HepG2 (cell line): ENCODE results near the gene HOXC10. TPM values are rescaled to one million over a fixed set of nuclear protein-coding genes. Genes with fewer than 3 reads are reported as not detected.

Experiments
- BHLHE40 ChIP-seq: IDR thresholded peaks from 2 replicates; pipeline ENCODE4 v1.6.1; 2011; ENCODE audit warnings: low read length, improper control_type of control experiment
- CERS6 ChIP-seq: sonication (generic); formaldehyde crosslinking; IDR thresholded peaks from 2 replicates; pipeline ENCODE4 v1.5.0; 2020; ENCODE audit warnings: missing genetic modification reagents
- EED ChIP-seq: sonication (generic); formaldehyde crosslinking; IDR thresholded peaks from 2 replicates; pipeline ENCODE4 v1.5.0; 2020; ENCODE audit warnings: mild to moderate bottlenecking, missing genetic modification reagents
- HDAC2 ChIP-seq: sonication (generic); formaldehyde crosslinking; IDR thresholded peaks from 2 replicates; pipeline ENCODE4 v1.4.0; 2020; ENCODE audit warnings: missing genetic modification reagents
- PREB ChIP-seq: sonication (generic); formaldehyde crosslinking; IDR thresholded peaks from 2 replicates; pipeline ENCODE4 v1.4.0; 2020; ENCODE audit warnings: missing genetic modification reagents
- SP2 ChIP-seq: sonication (generic); formaldehyde crosslinking; IDR thresholded peaks from 2 replicates; pipeline ENCODE4 v1.5.1; 2020; ENCODE audit warnings: mild to moderate bottlenecking, missing genetic modification reagents
- U2AF1 ChIP-seq: fragments of 200-400 bp; formaldehyde crosslinking; optimal IDR thresholded peaks from 2 replicates; pipeline ENCODE3; 2017; ENCODE audit warnings: mild to moderate bottlenecking, low read depth, low read length
- ZBTB34 ChIP-seq: sonication (generic); formaldehyde crosslinking; IDR thresholded peaks from 2 replicates; pipeline ENCODE4 v1.8.0; 2022; ENCODE audit warnings: mild to moderate bottlenecking, missing genetic modification reagents
- ZFAT ChIP-seq: sonication (generic); formaldehyde crosslinking; conservative IDR thresholded peaks from 2 replicates; pipeline ENCODE4 v1.8.1; 2023; ENCODE audit warnings: missing genetic modification reagents, inconsistent platforms
- ZFP62 ChIP-seq: sonication (generic); formaldehyde crosslinking; IDR thresholded peaks from 2 replicates; pipeline ENCODE4 v1.4.0; 2020; ENCODE audit warnings: missing genetic modification reagents
- ZNF44 ChIP-seq: sonication (generic); formaldehyde crosslinking; IDR thresholded peaks from 2 replicates; pipeline ENCODE4 v1.5.1; 2020; ENCODE audit warnings: mild to moderate bottlenecking, missing genetic modification reagents
- ZNF782 ChIP-seq: sonication (generic); formaldehyde crosslinking; IDR thresholded peaks from 2 replicates; pipeline ENCODE4 v1.4.0; 2020; ENCODE audit warnings: missing genetic modification reagents, mild to moderate bottlenecking, borderline replicate concordance
- ZSCAN9 ChIP-seq: IDR thresholded peaks from 2 replicates; pipeline ENCODE4 v1.6.1; 2016; ENCODE audit warnings: borderline replicate concordance
- polyA plus RNA-seq, 8 experiments: library from polyadenylated mRNA; depleted of rRNA in 3 of 8; stranded (reverse) in 7 of 8; unstranded in 1 of 8; fragments of >200 nt; fragmentation: Illumina TruSeq in 4 of 8; extraction: Trizol in 4 of 8; gene quantifications; 2 replicates each; pipeline versions ENCODE4 v1.2.1 to v1.2.3, GENCODE V29; 2011 to 2016; ENCODE audit warnings: low read depth in 4 of 8, missing spikeins in 1 of 8, mixed read lengths in 1 of 8; ENCODE audit not compliant: insufficient read depth in 1 of 8
- total RNA-seq, 5 experiments: library from RNA; depleted of rRNA; stranded (reverse); fragments of >200 nt; fragmentation: Illumina TruSeq; extraction: Trizol; gene quantifications; 2 replicates each; pipeline ENCODE4 v1.2.3, GENCODE V29; 2016; ENCODE audit warnings: low read depth in 1 of 5
- TF ChIP-seq, protein P1 (sequence below): sonication (generic); formaldehyde crosslinking; IDR thresholded peaks from 2 replicates; pipeline ENCODE4 v1.8.0; 2022; ENCODE audit warnings: missing genetic modification reagents, mild to moderate bottlenecking, moderate library complexity, borderline replicate concordance
- TF ChIP-seq, protein P2 (sequence below): sonication (generic); formaldehyde crosslinking; IDR thresholded peaks from 2 replicates; pipeline ENCODE4 v1.8.0; 2022; ENCODE audit warnings: mild to moderate bottlenecking, missing genetic modification reagents, moderate library complexity

Gene HOXC10
- total and polyA plus RNA-seq, 2 of the 13 experiments (the other 11 are each of a cell fraction or from before 2014, with no cell fraction given): not detected

- TF ChIP-seq, protein P1, sequence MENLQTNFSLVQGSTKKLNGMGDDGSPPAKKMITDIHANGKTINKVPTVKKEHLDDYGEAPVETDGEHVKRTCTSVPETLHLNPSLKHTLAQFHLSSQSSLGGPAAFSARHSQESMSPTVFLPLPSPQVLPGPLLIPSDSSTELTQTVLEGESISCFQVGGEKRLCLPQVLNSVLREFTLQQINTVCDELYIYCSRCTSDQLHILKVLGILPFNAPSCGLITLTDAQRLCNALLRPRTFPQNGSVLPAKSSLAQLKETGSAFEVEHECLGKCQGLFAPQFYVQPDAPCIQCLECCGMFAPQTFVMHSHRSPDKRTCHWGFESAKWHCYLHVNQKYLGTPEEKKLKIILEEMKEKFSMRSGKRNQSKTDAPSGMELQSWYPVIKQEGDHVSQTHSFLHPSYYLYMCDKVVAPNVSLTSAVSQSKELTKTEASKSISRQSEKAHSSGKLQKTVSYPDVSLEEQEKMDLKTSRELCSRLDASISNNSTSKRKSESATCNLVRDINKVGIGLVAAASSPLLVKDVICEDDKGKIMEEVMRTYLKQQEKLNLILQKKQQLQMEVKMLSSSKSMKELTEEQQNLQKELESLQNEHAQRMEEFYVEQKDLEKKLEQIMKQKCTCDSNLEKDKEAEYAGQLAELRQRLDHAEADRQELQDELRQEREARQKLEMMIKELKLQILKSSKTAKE (CRISPR knock-in tag): no peak
- TF ChIP-seq U2AF1 (no peak), PREB (CRISPR knock-in tag) (no peak), ZNF44 (CRISPR knock-in tag) (no peak), ZBTB34 (CRISPR knock-in tag) (no peak), CERS6 (no peak), ZFAT (CRISPR knock-in tag) (no peak), SP2 (no peak), ZNF782 (CRISPR knock-in tag) (no peak), EED (no peak), BHLHE40 (no peak), HDAC2 (CRISPR knock-in tag) (no peak), ZSCAN9 (no peak), ZFP62 (CRISPR knock-in tag) (no peak)
- TF ChIP-seq, protein P2, sequence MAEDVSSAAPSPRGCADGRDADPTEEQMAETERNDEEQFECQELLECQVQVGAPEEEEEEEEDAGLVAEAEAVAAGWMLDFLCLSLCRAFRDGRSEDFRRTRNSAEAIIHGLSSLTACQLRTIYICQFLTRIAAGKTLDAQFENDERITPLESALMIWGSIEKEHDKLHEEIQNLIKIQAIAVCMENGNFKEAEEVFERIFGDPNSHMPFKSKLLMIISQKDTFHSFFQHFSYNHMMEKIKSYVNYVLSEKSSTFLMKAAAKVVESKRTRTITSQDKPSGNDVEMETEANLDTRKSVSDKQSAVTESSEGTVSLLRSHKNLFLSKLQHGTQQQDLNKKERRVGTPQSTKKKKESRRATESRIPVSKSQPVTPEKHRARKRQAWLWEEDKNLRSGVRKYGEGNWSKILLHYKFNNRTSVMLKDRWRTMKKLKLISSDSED (CRISPR knock-in tag): no peak
Observed at GRCh38 chr12:53937099-53937498, 47.8 kb upstream of the HOXC10 start (continued).
